Thyroid gland (tissue), 4 donors: ENCODE results near the gene HYAL1. TPM values are rescaled to one million over a fixed set of nuclear protein-coding genes. Genes with fewer than 3 reads are reported as not detected.
A peak's percentile ranks its signal among the peaks of the same experiment; 100 is the strongest.

ENCODE experiments used
- DNase-seq, 2 donors: peaks; one replicate each; pipeline ENCODE4 v3.0.0-alpha.2; 2019
- H3K27ac ChIP-seq, 3 donors: fragments of 200-600 bp; sonication (generic); 1 replicate in 2 of 3; 2 replicates in 1 of 3; pipeline ENCODE4 v1.5.1; 2016 to 2019; ENCODE audit warnings: mild to moderate bottlenecking in 1 of 3, moderate library complexity in 1 of 3
- H3K27me3 ChIP-seq: fragments of 200-600 bp; sonication (generic); one replicate; pipeline ENCODE4 v1.5.1; 2019
- H3K36me3 ChIP-seq, 2 donors: fragments of 200-600 bp; sonication (generic); one replicate each; pipeline ENCODE4 v1.5.1; 2016 to 2019
- H3K4me1 ChIP-seq, 2 donors: fragments of 200-600 bp; sonication (generic); one replicate each; pipeline ENCODE4 v1.5.1; 2017 to 2019
- H3K4me3 ChIP-seq, 3 donors: fragments of 200-600 bp; sonication (generic); replicated peaks in 1 of 3; 1 replicate in 2 of 3; 2 replicates in 1 of 3; pipeline ENCODE4 v1.5.1; 2016; ENCODE audit warnings: mild to moderate bottlenecking in 1 of 3
- H3K9me3 ChIP-seq: fragments of 200-600 bp; sonication (generic); one replicate; pipeline ENCODE4 v1.5.1; 2017
- CTCF ChIP-seq, 6 experiments: fragments of 200-600 bp in 3 of 6; fragments of 450-650 bp in 3 of 6; sonication (generic) in 3 of 6; IDR thresholded peaks; one replicate each; pipeline ENCODE4 v1.5.1; 2016 to 2019; ENCODE audit warnings: antibody characterized with exemption in 6 of 6, mild to moderate bottlenecking in 2 of 6, inconsistent platforms in 1 of 6, moderate library complexity in 1 of 6
- POLR2A ChIP-seq, 2 donors: fragments of 450-650 bp; IDR thresholded peaks; one replicate each; pipeline ENCODE4 v1.6.1; 2017; ENCODE audit warnings: antibody characterized with exemption in 2 of 2, mild to moderate bottlenecking in 2 of 2, moderate library complexity in 1 of 2
- WGBS, 2 donors: methylation state at CpG; one replicate each; pipeline ENCODE4 v1.1.5; 2017; 5-methylcytosine and 5-hydroxymethylcytosine counted together
- intact Hi-C: fragments of 100-400 bp; cut with DNase I; formaldehyde crosslinking; loops from one replicate; pipeline ENCODE4 v1.15.1; 2023
- total RNA-seq, 4 donors: library from RNA; depleted of rRNA; stranded (reverse); fragments of >200 nt; gene quantifications; one replicate each; pipeline ENCODE4 v1.2.3, GENCODE V29; 2016

The HYAL1 gene
- total RNA-seq, 4 donors from 2014 or later: 5.8 to 13.8 (median 9.7) TPM

DNA sequence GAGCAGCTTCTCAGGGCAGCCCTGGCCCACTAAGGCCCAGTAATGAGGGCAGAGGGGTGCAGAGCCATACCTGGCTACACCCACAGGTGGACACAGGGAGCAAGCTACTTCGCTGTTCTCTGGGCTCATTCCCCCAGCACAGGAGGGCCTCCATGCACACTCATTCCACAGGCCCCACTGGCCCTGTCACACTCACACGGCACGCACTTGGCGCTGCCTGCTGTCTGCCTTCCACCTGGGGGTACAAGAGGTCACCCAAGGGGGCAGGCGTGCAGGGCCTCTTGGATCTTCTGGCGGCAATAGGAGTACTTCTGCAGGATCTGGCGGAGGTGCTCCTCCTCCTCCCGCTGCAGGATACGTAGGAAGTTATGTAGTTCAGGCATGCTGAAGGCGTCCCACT, 27.0 kb upstream of the HYAL1 start:
- Histone ChIP-seq H3K27ac (no peak overlapping the region), H3K9me3 (no peaks in the 10 kb centered on the region), H3K4me1 (peaks cover 31 to 44% of the 10 kb centered on the region in 2 donors), H3K36me3 (peaks cover 26 to 28% of the 10 kb centered on the region in 2 donors), H3K27me3 (no peaks in the 10 kb centered on the region), H3K4me3 (no peak overlapping the region)
- TF ChIP-seq POLR2A (IDR thresholded peaks at IDR 0.05): no peak
- TF ChIP-seq CTCF (IDR thresholded peaks at IDR 0.05): no peak
- WGBS, 2 donors: 92 to 97% methylated on average over 7 of the region's 10 CpGs
- DNase-seq: no peak
- intact Hi-C loops: no loop called here

- TF ChIP-seq CTCF (IDR thresholded peaks at IDR 0.05) (peak in 1 of 6 experiments; percentile 7), POLR2A (IDR thresholded peaks at IDR 0.05) (peak in 1 of 2 donors; percentile 82)
- Histone ChIP-seq H3K9me3 (no peaks in the 10 kb centered on the region), H3K27ac (peak within 1 kb of the TSS; percentile 51 to 77 (median 56)), H3K4me3 (peak within 1 kb of the TSS; percentile 45 to 97 (median 74)), H3K36me3 (peaks cover 28 to 29% of the 10 kb centered on the region in 2 donors), H3K4me1 (peaks cover 14 to 33% of the 10 kb centered on the region in 2 donors), H3K27me3 (no peaks in the 10 kb centered on the region)
- DNase-seq: peak; percentile 99
- 3 to 4% methylated on average over 32 to 40 of the region's 55 CpGs for WGBS, 2 donors
- intact Hi-C loops: loop anchor here (5.0 kb wide), 1 partner anchor 36 kb away; the partner anchor contains the start of gene IFRD2
These were observed 24.7 kb upstream of the HYAL1 start, which contains the start of gene TUSC2 for GRCh38 chr3:50327943-50328691. TUSC2 (minus strand) TSS chr3:50328223; CDS start chr3:50328099, 124 bp downstream.

DNA sequence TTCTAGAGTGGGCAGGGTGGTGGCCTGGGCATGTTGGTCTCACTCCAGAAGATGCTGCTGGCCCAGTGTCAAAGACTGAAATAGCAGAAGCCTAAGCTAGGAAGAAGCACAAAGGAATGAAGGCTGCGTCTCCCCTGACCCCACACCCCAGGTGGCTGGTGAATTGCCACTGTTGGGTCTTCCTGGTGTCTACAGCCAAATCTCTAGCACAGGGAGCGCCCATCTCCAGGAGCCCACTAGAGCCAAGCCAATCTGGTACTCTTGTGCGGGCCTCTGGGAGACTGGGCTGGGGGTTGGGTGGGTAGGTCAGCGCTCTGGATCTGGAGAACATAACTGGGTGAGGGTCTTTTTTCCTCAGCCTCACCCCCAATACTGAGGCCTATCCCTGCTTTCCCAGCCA, 23.8 kb upstream of the HYAL1 start:
- peak overlapping the region in 1 of 3 donors; percentile 97 for H3K4me3 ChIP-seq
- H3K9me3 ChIP-seq: no peaks in the 10 kb centered on the region
- WGBS, 2 donors: 55 to 87% methylated on average over 4 of the region's 4 CpGs
- H3K36me3 ChIP-seq: peaks cover 28 to 29% of the 10 kb centered on the region in 2 donors
- peaks cover 15 to 28% of the 10 kb centered on the region in 2 donors for H3K4me1 ChIP-seq
- TF ChIP-seq POLR2A (IDR thresholded peaks at IDR 0.05): no peak
- TF ChIP-seq CTCF (IDR thresholded peaks at IDR 0.05): no peak
- H3K27ac ChIP-seq: peak overlapping the region in 2 of 3 donors; percentile 56 to 77
- no peak for DNase-seq
- intact Hi-C loops: loop anchor here (5.0 kb wide), 1 partner anchor 35 kb away; the partner anchor contains the start of gene IFRD2
- H3K27me3 ChIP-seq: no peaks in the 10 kb centered on the region

DNA sequence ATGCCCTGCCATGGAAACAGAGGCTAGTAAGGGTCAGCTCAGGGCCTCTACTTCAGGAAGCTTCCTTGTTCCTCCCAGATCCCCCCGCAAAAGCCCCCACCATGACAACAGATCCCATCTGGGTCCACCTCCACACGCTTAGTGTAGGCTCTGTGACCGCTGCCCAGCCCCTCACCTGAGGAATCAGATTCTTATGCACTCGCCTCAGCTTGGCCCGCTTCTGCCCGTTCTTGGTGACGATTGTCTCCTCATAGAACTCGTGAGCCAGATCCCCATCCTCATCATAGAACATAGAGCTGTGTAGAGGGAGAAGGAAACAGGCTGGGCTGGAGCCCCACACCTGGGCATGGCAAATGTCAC, 22.8 kb upstream of the HYAL1 start:
- intact Hi-C loops: loop anchor here (5.0 kb wide), 1 partner anchor 34 kb away; the partner anchor contains the start of gene IFRD2

More for the DNA sequence above, 22.8 kb upstream of the HYAL1 start:
- Histone ChIP-seq H3K4me1 (peaks cover 20 to 33% of the 10 kb centered on the region in 2 donors), H3K4me3 (no peak overlapping the region), H3K27ac (peak overlapping the region in 1 of 3 donors; percentile 98), H3K36me3 (peaks cover 21% of the 10 kb centered on the region in 2 donors), H3K27me3 (no peaks in the 10 kb centered on the region), H3K9me3 (no peaks in the 10 kb centered on the region)
- no peak for TF ChIP-seq CTCF (IDR thresholded peaks at IDR 0.05)
- TF ChIP-seq POLR2A (IDR thresholded peaks at IDR 0.05): no peak
- 90 to 92% methylated on average over 8 of the region's 8 CpGs for WGBS, 2 donors
- no peak for DNase-seq
